Progenitor cell of endocrine pancreas (in vitro differentiated cells): ENCODE data around the gene APCDD1L. TPM values are rescaled to one million over a fixed set of nuclear protein-coding genes. Genes with fewer than 3 reads are reported as not detected.

Experiments
- DNase-seq: peaks from one replicate; pipeline ENCODE4 v3.0.0; 2021; ENCODE audit warnings: low spot score; ENCODE audit not compliant: unreplicated experiment
- H3K27ac Mint-ChIP-seq: 2 replicates; pipeline ENCODE4 v1.8.0; 2021; ENCODE audit warnings: mild to moderate bottlenecking, moderate library complexity, mixed read lengths
- H3K27me3 Mint-ChIP-seq: 2 replicates; pipeline ENCODE4 v1.8.0; 2021; ENCODE audit warnings: mixed read lengths
- H3K36me3 Mint-ChIP-seq: 2 replicates; pipeline ENCODE4 v1.8.0; 2022; ENCODE audit warnings: mixed read lengths; ENCODE audit not compliant: insufficient read depth
- H3K4me1 Mint-ChIP-seq: 2 replicates; pipeline ENCODE4 v1.8.0; 2021; ENCODE audit warnings: low read depth, mixed read lengths
- H3K4me3 Mint-ChIP-seq: 2 replicates; pipeline ENCODE4 v1.8.0; 2021; ENCODE audit warnings: low read depth, mild to moderate bottlenecking, moderate library complexity, mixed read lengths
- H3K9me3 Mint-ChIP-seq: 2 replicates; pipeline ENCODE4 v1.8.0; 2021; ENCODE audit warnings: low read depth, mixed read lengths
- CTCF ChIP-seq: fragments of 200-600 bp; sonication (generic); IDR thresholded peaks from one replicate; pipeline ENCODE4 v1.5.0; 2021; ENCODE audit warnings: antibody characterized with exemption, mild to moderate bottlenecking; ENCODE audit not compliant: unreplicated experiment
- total RNA-seq: library from RNA; stranded (reverse); gene quantifications from 2 replicates; pipeline ENCODE4 v1.2.1, GENCODE V29; 2021

Gene APCDD1L
- total RNA-seq, 1 donor from 2014 or later: not detected

- Mint-ChIP-seq H3K4me3 (no peak overlapping the region), H3K27me3 (peaks cover 33% of the 10 kb centered on the region), H3K27ac (no peak overlapping the region), H3K9me3 (no peaks in the 10 kb centered on the region), H3K36me3 (no peaks in the 10 kb centered on the region), H3K4me1 (peaks cover 17% of the 10 kb centered on the region)
- TF ChIP-seq CTCF: no peak
- no peak for DNase-seq
These were observed 31.8 kb upstream of the APCDD1L start for GRCh38 chr20:58546756-58547622.

GRCh38 chr20:58546416-58546711, 31.2 kb upstream of the APCDD1L start:
- DNase-seq: no peak
- TF ChIP-seq CTCF: no peak
- no peak overlapping the region for H3K27ac Mint-ChIP-seq
- peaks cover 36% of the 10 kb centered on the region for H3K27me3 Mint-ChIP-seq
- no peaks in the 10 kb centered on the region for H3K9me3 Mint-ChIP-seq
- H3K4me3 Mint-ChIP-seq: no peak overlapping the region
- no peaks in the 10 kb centered on the region for H3K36me3 Mint-ChIP-seq
- H3K4me1 Mint-ChIP-seq: peaks cover 17% of the 10 kb centered on the region

GRCh38 chr20:58545565-58546415, 30.6 kb upstream of the APCDD1L start:
- no peak for TF ChIP-seq CTCF
- no peak overlapping the region for H3K4me3 Mint-ChIP-seq
- H3K9me3 Mint-ChIP-seq: no peaks in the 10 kb centered on the region
- no peak overlapping the region for H3K27ac Mint-ChIP-seq
- DNase-seq: no peak
- no peaks in the 10 kb centered on the region for H3K36me3 Mint-ChIP-seq
- H3K27me3 Mint-ChIP-seq: peaks cover 41% of the 10 kb centered on the region
- peaks cover 17% of the 10 kb centered on the region for H3K4me1 Mint-ChIP-seq

- peaks cover 15% of the 10 kb centered on the region for H3K4me1 Mint-ChIP-seq
- H3K27me3 Mint-ChIP-seq: peaks cover 43% of the 10 kb centered on the region
- H3K36me3 Mint-ChIP-seq: no peaks in the 10 kb centered on the region
- no peak overlapping the region for H3K4me3 Mint-ChIP-seq
- no peak for DNase-seq
- H3K9me3 Mint-ChIP-seq: no peaks in the 10 kb centered on the region
- H3K27ac Mint-ChIP-seq: no peak overlapping the region
- TF ChIP-seq CTCF: no peak
These were observed 29.7 kb upstream of the APCDD1L start for GRCh38 chr20:58544891-58545290.

GRCh38 chr20:58544286-58544685, 29.1 kb upstream of the APCDD1L start:
- Mint-ChIP-seq H3K27me3 (peaks cover 37% of the 10 kb centered on the region), H3K36me3 (no peaks in the 10 kb centered on the region), H3K4me1 (peaks cover 15% of the 10 kb centered on the region), H3K27ac (no peak overlapping the region), H3K4me3 (no peak overlapping the region), H3K9me3 (peaks cover 3% of the 10 kb centered on the region)
- DNase-seq: no peak
- TF ChIP-seq CTCF: no peak
